Stimulated activated effector memory CD8-positive, alpha-beta T cell treated with anti-CD3 and anti-CD28 coated beads, Interleukin-12 subunit alpha, Interleukin-12 subunit beta, amount 100 ng/mL, for 72 hours (primary cell): Measurements from ENCODE around the gene GSK3B.
A peak's percentile ranks its signal among the peaks of the same experiment; 100 is the strongest.
"Not testable (repeated sequence)": the region's sequence is repeated elsewhere in the genome, so short reads cannot be mapped to it uniquely, and the experiment has no call there.

ENCODE experiments used
- ATAC-seq: fragments of 150-1000 bp; cut with Tn5 transposase; 2 replicates; pipeline ENCODE4 v1.10.0; 2021
- DNase-seq, 2 donors: peaks; one replicate each; pipeline ENCODE4 v3.0.0; 2021 to 2022; ENCODE audit warnings: low spot score in 2 of 2
- H3K27ac Mint-ChIP-seq: one replicate; pipeline ENCODE4 v1.8.0; 2022; ENCODE audit warnings: mild to moderate bottlenecking, mixed read lengths
- H3K36me3 Mint-ChIP-seq: one replicate; pipeline ENCODE4 v1.8.0; 2022; ENCODE audit warnings: mild to moderate bottlenecking, mixed read lengths
- H3K4me1 Mint-ChIP-seq: one replicate; pipeline ENCODE4 v1.8.0; 2022; ENCODE audit warnings: mixed read lengths
- H3K4me3 Mint-ChIP-seq: one replicate; pipeline ENCODE4 v1.8.0; 2022; ENCODE audit warnings: mild to moderate bottlenecking, mixed read lengths
- H3K9me3 Mint-ChIP-seq: one replicate; pipeline ENCODE4 v1.8.0; 2022; ENCODE audit warnings: mixed read lengths

GSK3B gene

DNA sequence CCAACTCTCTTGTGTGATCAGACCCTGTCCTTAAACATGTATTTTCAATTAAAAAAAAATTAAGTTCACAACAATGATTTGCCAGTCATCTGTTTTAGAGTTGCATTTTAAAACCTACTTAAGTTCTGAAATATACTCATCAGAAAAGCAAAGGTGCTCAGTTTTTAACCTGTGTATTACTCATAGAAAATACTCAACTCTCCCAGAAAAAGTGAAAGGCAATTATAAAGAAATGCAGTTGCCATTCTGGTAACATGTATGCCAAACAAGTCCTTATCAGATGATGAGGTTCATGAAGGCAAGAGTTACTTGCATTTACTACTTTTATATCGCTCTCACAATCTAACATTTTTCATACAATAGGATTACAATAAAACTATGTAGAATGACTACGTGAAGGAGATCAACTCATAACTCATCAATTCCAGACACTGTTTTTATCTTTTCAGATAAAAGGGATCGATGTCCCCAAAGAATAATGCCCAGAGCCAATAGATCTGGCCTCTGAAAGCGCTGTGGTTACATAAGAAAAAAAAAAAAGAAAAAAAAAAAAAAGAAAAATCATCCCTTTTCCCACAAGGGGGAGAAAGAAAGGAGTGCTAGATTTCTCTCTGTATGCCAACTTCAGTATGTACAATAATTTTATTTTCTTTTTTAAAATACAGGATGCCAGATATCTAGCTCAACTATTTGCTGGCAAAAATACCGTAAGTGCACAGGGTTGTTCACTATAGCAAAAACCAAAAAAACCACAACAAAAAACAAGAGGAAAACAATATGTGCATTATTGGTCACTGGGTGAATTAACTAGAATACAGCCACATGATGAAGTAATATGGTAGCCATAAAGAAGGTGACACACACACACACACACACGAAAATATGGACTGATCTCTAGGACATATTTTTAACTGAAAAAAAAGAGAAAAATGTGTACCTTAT lies 175.0 kb downstream of the GSK3B start:
- Mint-ChIP-seq H3K4me3 (no peak overlapping the region), H3K27ac (no peak overlapping the region), H3K4me1 (peaks cover 18% of the 10 kb centered on the region), H3K9me3 (no peaks in the 10 kb centered on the region), H3K36me3 (peaks cover 27% of the 10 kb centered on the region)
- ATAC-seq, result no peak
- no peak for DNase-seq

DNA sequence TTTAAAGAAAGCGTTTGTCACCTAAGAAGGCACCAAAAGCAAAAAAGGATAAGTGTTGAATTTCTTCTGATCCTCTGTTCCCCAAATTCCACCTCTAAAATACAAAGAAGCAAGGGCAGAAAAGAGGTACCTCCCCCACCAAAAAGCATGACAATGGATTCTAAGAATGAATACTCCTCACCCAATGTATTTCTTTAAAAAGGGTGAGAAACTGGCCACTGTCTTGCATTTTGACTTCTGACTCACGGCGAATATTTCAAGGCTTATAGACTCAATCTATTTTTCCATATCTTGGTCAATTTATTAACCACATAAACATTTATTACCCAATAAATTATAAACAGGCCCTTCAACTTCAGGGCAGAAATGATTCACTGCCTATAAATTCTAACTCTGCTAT lies 181.2 kb downstream of the GSK3B start:
- ATAC-seq (no peak), DNase-seq (no peak)
- no peak overlapping the region for H3K27ac Mint-ChIP-seq
- H3K4me1 Mint-ChIP-seq, result peaks cover 11% of the 10 kb centered on the region
- no peaks in the 10 kb centered on the region for H3K9me3 Mint-ChIP-seq
- peaks cover 33% of the 10 kb centered on the region for H3K36me3 Mint-ChIP-seq
- H3K4me3 Mint-ChIP-seq, result no peak overlapping the region

DNA sequence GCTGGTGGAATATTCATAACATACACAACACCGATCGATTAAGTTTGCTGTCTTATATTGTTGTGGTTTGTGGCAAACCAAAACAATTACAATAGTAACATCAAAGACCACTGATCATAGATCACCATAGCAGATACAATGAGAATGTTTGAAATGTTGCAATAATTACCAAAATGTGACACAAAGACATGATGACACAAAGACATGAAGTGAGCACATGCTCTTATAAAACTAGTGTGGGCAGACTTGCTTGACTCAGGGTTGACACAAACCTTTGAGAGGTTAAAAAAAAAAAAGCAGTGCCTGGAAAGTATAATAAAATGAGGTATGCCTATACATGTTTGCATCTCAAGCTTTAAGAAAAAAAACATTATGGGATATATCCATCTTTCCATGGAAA lies 182.0 kb downstream of the GSK3B start:
- Mint-ChIP-seq H3K36me3 (peaks cover 33% of the 10 kb centered on the region), H3K4me1 (peaks cover 11% of the 10 kb centered on the region), H3K9me3 (no peaks in the 10 kb centered on the region), H3K27ac (peak overlapping the region; percentile 56), H3K4me3 (no peak overlapping the region)
- ATAC-seq (peak; percentile 86), DNase-seq (no peak)

DNA sequence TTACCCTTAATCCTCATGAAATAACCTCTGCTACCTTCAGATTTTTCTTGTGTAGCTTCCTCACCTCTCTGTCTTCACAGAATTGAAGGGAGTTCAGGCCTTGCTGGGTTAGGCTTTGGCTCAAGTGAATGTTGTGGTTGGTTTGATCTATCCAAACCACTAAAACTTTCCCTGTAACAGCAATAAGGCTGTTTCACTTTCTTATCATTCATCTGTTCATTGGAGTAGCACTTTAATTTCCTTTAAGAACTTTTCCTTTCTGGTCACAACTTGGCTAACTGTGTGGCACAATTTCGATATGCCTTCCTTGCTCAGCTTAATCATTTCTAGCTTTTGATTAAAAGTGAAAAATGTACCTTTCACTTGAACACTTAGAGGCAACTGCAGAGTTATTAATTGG lies 182.5 kb downstream of the GSK3B start:
- no peak overlapping the region for H3K4me3 Mint-ChIP-seq
- no peak for DNase-seq
- H3K4me1 Mint-ChIP-seq, result peaks cover 11% of the 10 kb centered on the region
- peaks cover 33% of the 10 kb centered on the region for H3K36me3 Mint-ChIP-seq
- peak; percentile 65 for ATAC-seq
- peak overlapping the region; percentile 56 for H3K27ac Mint-ChIP-seq
- no peaks in the 10 kb centered on the region for H3K9me3 Mint-ChIP-seq

DNA sequence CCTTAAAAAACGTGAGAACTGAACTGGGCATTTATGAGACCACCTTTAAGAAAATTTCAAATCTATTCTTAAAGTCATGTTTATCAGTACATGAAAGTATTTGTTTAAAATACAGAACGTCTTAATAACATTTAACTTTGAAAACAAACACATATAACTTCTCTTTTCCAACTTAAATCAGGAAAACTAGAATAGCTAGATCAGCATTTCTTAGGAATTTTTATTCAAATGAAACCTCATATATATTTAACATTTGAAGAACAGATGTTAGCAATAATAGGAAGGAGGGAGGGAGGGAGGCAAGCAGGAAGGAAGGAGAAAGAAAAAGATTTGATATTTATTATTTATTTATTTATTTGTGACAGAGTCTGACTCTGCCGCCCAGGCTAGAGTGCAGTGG lies 192.2 kb downstream of the GSK3B start:
- H3K4me3 Mint-ChIP-seq, result no peak overlapping the region
- no peak overlapping the region for H3K27ac Mint-ChIP-seq
- no peaks in the 10 kb centered on the region for H3K4me1 Mint-ChIP-seq
- ATAC-seq, result no peak
- H3K9me3 Mint-ChIP-seq, result no peaks in the 10 kb centered on the region
- no peak for DNase-seq
- peaks cover 24% of the 10 kb centered on the region for H3K36me3 Mint-ChIP-seq

DNA sequence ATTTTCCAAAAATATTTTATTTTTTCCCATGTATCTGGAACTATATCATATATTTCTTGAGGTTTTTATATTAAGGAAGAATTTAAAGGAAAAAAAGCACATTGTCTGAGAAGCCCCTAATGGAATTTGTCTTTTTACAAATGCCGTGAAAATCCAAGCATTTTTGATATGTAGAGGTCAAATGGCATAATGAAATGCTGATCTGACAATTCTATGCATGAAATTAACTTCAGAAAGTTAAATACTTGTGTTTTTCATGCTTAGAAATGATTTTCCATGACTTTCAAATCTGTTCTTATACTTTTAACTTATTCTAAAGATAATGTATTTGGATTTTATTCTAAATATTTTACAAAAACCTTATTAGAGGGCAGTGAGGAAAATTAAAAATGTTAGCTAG lies 193.1 kb downstream of the GSK3B start:
- Mint-ChIP-seq H3K27ac (no peak overlapping the region), H3K36me3 (peaks cover 24% of the 10 kb centered on the region), H3K4me3 (no peak overlapping the region), H3K4me1 (no peaks in the 10 kb centered on the region), H3K9me3 (no peaks in the 10 kb centered on the region)
- DNase-seq, result no peak
- ATAC-seq, result no peak

DNA sequence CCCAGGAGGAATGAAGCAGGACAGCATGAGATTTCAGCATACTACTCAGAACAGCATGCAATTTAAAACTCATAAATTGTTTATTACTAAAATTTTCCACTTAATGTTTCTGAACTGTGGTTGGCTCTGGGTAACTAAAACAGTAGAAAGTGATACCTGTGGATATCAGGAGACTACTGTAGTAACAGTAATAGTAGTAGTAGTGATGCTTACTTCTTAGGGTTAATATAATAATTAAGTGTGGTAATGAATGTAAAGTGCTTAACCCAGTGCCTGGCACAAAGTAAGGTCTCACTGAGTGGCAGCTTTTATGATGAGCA lies 195.1 kb downstream of the GSK3B start:
- ATAC-seq (no peak), DNase-seq (no peak)
- Mint-ChIP-seq H3K4me3 (no peak overlapping the region), H3K9me3 (no peaks in the 10 kb centered on the region), H3K4me1 (no peaks in the 10 kb centered on the region), H3K36me3 (peaks cover 14% of the 10 kb centered on the region), H3K27ac (peak overlapping the region; percentile 2)

DNA sequence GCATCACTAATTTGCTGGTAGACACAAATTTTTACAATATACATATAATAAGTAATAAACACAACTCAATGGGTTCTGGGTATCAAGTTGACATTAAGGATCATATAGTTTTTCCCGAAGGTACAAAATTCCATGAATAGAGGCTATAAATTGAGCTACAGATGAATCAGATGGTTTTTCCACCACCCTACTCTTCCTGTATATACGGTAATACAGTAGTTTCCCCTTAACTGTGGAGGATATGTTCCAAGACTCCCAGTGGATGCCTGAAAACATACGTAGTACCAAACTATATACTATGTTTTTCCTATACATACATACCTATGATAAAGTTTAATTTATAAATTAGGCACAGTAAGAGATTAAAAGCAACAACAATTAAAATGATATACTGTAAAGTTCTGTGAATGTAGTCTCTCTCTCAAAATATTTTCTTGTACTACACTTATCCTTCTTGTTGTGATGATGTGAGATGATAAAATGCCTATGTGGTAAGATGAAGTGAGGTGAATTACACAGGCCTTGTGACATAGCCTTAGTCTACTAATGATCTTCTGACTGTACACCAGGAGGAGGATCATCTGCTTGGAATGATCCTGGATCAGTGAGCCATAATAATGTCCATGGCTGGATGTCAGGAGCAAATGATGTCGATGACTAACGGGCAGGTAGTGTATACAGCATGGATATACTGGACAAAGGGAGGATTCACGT lies 195.6 kb downstream of the GSK3B start:
- Mint-ChIP-seq H3K4me1 (no peaks in the 10 kb centered on the region), H3K9me3 (no peaks in the 10 kb centered on the region), H3K4me3 (no peak overlapping the region), H3K36me3 (peaks cover 9% of the 10 kb centered on the region), H3K27ac (peak overlapping the region; percentile 2)
- no peak for DNase-seq
- no peak for ATAC-seq

DNA sequence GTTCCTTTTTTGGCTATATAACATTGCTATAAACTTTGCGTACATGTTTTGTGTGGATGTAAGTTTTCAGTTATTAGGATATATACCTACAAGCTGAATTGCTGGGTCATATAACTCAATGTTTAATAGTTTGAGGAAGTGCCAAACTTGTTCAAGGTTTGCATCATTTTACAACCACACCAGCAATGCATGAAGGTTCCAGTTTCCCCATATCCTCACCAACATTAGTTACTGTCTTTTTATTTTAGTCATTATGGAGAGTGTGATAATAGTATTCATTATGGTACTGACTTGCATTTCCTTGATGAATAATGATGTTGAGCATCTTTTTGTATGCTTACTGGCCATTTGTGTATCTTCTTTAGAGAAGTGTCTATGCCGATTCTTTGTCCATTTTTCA lies 200.1 kb downstream of the GSK3B start:
- no peak for DNase-seq
- peak; percentile 81 for ATAC-seq
- peaks cover 3% of the 10 kb centered on the region for H3K9me3 Mint-ChIP-seq
- no peak overlapping the region for H3K27ac Mint-ChIP-seq
- H3K4me3 Mint-ChIP-seq, result no peak overlapping the region
- H3K36me3 Mint-ChIP-seq, result no peaks in the 10 kb centered on the region
- H3K4me1 Mint-ChIP-seq, result no peaks in the 10 kb centered on the region

DNA sequence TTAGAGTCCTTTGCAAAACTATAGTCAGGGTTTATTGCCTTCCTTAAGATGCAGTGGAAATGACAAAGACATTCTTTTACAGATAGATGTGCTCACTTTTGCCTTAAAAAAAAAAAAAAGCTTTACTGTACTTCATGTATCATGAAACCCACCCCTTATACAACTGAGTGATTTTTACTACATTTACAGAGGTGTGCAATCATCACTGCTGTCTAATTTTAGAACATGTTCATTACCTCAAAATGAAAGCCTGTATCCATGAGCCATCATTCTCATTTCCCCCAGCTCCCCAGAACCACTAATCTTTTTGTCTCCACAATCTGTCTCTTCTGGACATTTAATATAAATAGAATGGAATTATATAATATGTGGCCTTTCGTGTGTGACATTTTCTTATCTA lies 200.5 kb downstream of the GSK3B start:
- ATAC-seq, result peak; percentile 69
- no peak for DNase-seq
- Mint-ChIP-seq H3K4me1 (no peaks in the 10 kb centered on the region), H3K27ac (no peak overlapping the region), H3K9me3 (peaks cover 7% of the 10 kb centered on the region), H3K4me3 (no peak overlapping the region), H3K36me3 (no peaks in the 10 kb centered on the region)

DNA sequence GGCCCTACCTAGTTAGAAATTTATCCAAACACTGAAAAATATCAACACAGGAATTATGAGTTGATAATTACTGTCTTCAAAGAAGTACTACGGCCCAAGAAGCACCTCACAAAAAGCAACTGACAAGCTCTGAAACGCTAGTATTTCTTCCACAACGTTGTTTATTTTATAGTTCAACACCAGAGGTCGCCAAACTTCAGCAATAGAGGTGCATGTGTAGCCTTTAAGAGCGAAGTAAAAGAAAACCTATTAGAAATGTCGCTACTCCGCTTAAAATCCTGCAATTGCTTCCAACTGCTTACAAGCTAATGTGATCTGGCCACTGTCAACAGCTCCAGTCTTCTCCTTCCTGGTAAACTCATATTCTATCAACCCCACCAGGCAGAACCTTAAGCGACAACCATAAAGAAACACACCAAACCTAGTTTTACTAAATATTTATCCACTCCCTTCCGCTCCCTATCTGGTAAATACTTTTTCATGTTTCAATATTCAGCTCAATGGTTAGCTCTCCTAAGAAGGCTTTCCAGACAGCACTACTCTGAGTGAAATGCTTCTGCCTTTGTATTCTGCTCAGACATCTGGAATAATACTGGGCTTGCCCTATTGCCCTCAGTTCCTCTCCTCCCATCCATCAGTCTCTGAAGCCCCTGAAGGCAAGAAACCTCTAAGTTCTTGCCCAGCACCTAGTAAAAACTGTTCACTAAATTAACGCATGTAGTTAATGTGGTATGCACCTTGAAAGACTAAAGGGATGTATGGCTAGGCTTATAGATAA lies 202.1 kb downstream of the GSK3B start:
- ATAC-seq (peak; percentile 68), DNase-seq (peak; percentile 20 to 51)
- Mint-ChIP-seq H3K4me3 (no peak overlapping the region), H3K36me3 (no peaks in the 10 kb centered on the region), H3K4me1 (no peaks in the 10 kb centered on the region), H3K27ac (peak overlapping the region; percentile 4), H3K9me3 (peaks cover 7% of the 10 kb centered on the region)

DNA sequence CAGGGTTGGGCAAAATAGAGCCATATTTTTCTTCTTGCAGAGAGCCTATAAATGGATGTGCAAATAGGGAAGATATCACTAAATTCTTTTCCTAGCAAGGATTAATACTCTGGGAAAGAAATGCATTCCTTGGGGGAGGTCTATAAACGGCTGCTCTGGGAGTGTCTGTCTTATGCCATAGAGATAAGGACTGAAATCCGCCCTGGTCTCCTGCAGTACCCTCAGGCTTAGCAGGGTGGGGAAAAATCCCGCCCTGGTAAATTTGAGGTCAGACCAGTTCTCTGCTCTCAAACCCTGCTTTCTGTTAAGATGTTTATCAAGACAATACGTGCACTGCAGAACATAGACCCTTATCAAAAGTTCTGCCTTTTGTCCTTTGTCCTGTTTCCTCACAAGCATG lies 205.6 kb downstream of the GSK3B start:
- not testable (repeated sequence) for H3K27ac Mint-ChIP-seq, H3K9me3 Mint-ChIP-seq, ATAC-seq, H3K4me1 Mint-ChIP-seq, DNase-seq, H3K4me3 Mint-ChIP-seq, H3K36me3 Mint-ChIP-seq

DNA sequence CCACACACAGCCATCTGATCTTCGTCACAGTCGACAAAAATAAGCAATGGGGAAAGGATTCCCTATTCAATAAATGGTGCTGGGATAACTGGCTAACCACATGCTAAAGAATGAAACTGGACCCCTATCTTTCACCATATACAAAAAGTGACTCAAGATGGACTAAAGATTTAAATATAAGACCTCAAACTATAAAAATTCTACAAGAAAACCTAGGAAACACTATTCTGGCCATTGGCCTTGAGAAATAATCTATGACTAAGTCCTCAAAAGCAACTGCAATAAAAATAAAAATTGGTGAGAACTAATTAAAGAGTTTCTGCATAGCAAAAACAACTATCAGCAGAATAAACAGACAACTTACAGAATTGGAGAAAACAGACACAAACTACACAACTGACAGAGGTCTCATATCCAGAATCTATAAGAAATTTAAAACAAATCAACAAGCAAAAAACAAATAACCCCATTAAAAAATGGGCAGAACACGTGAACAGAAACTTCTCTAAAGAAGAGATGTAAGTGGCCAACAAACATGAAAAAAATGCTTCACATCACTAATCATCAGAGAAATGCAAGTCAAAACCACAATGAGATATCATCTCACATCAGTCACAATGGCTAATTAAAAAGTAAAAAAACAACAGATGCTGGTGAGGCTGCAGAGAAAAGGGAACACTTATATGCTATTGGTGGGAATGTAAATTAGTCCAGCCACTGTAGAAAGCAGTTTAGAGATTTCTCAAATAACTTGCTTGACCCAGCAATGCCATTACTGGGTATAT lies 208.3 kb downstream of the GSK3B start:
- Mint-ChIP-seq H3K9me3 (peaks cover 7% of the 10 kb centered on the region), H3K27ac (no peak overlapping the region), H3K4me1 (peaks cover 10% of the 10 kb centered on the region), H3K4me3 (no peak overlapping the region), H3K36me3 (peaks cover 11% of the 10 kb centered on the region)
- no peak for DNase-seq
- no peak for ATAC-seq

DNA sequence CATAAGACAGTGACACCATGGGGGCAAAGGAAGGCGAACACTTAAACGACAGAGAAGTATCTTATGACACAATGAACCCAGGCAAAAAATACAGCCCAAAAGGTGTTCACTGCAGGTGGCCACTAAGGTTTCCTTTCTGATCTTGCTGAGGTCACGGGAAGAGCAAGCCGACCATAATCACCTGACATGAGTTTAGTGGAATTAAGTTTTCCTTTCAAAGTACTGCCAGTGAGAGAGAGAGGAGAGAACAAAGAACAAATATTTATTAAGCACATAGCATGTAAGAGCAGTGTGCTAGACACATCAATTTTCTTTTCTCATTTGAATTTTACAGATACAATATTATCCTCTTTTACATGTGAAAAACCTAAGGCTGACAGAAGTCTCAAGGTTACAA lies 210.1 kb downstream of the GSK3B start:
- ATAC-seq (no peak), DNase-seq (no peak)
- H3K36me3 Mint-ChIP-seq, result peaks cover 22% of the 10 kb centered on the region
- peaks cover 10% of the 10 kb centered on the region for H3K4me1 Mint-ChIP-seq
- peaks cover 3% of the 10 kb centered on the region for H3K9me3 Mint-ChIP-seq
- no peak overlapping the region for H3K4me3 Mint-ChIP-seq
- H3K27ac Mint-ChIP-seq, result no peak overlapping the region
